ENCODE measurements around the gene DES.

DNA sequence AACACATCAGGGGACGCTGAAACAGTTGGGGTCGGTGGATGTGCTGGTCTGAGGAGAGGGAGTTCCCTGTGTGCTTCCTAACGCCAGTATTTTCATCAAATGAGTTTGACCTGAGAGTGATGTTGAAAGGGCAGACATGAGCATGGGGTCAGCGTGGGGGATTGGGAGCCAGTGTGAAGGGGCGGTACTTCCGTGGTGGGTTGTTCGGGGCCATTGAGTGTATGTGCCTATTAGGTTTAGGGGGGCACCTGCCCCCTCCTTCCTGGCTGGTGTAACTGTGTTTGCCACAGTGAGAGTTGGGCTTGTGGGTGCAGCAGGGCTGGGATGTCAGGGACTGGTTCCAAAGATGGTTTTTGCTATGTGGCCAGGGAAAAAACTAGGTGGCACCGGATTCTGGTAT lies 40.8 kb downstream of the DES start:
- TF ChIP-seq, protein P1, sequence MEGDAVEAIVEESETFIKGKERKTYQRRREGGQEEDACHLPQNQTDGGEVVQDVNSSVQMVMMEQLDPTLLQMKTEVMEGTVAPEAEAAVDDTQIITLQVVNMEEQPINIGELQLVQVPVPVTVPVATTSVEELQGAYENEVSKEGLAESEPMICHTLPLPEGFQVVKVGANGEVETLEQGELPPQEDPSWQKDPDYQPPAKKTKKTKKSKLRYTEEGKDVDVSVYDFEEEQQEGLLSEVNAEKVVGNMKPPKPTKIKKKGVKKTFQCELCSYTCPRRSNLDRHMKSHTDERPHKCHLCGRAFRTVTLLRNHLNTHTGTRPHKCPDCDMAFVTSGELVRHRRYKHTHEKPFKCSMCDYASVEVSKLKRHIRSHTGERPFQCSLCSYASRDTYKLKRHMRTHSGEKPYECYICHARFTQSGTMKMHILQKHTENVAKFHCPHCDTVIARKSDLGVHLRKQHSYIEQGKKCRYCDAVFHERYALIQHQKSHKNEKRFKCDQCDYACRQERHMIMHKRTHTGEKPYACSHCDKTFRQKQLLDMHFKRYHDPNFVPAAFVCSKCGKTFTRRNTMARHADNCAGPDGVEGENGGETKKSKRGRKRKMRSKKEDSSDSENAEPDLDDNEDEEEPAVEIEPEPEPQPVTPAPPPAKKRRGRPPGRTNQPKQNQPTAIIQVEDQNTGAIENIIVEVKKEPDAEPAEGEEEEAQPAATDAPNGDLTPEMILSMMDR (IDR thresholded peaks at IDR 0.05), result no peak
- no peak for TF ChIP-seq EZH2 (IDR thresholded peaks at IDR 0.05; ENCODE audit: borderline replicate concordance, insufficient read depth, low read depth, low read length, poor library complexity, severe bottlenecking)
